ENCODE data around the gene ST14.

The ST14 gene

GRCh38 chr11:130136107-130136506, 23.5 kb upstream of the ST14 start:
- DNase-seq (ENCODE audit: low read depth in 3 of 3) = no peak

DNA sequence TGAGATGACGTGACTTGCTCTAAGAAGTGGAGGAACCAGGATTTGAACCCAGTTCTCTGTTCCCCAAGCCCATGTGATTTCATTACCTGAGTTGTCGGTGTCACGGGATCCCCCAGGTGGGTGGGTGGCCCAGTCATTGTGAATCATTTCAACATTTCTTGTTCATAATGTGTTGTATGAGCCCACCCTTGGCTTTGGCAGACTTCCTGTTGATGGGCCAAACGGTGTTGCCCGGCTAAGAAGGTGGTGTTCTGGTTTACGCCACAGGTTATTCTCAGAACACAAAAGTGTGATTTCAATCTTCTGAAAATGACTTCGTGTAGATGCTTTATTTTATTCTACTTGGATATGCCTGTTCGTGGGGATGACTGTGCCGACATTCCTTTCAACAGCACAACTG, 21.6 kb upstream of the ST14 start:
- no peak for DNase-seq (ENCODE audit: low read depth in 3 of 3)

DNA sequence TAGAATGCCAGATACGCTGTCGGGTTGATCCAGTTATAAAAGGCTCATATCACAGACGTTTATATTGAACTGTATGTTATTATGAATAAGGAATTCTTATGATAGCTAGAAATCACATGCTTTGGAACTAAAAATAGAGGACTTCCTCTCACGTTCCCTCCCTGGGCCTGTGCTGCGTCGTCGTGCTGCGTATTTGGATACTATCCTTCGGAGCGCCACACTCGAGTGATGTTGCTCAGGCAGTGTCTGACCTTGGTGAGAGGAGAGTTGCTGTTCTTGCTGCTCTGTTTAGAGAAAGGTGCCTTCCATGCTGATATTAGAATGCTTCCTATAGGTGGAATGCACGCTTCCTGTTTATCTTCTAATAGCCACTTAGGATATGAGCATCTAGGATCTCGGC, 20.2 kb upstream of the ST14 start:
- no peak for DNase-seq (ENCODE audit: low read depth in 3 of 3)

GRCh38 chr11:130141561-130142341, 17.8 kb upstream of the ST14 start:
- DNase-seq (ENCODE audit: low read depth in 3 of 3) = no peak

GRCh38 chr11:130144141-130144540, 15.4 kb upstream of the ST14 start:
- no peak for DNase-seq (ENCODE audit: low read depth in 3 of 3)

- no peak for DNase-seq (ENCODE audit: low read depth in 3 of 3)
Measured at GRCh38 chr11:130144861-130145281, 14.7 kb upstream of the ST14 start.

DNA sequence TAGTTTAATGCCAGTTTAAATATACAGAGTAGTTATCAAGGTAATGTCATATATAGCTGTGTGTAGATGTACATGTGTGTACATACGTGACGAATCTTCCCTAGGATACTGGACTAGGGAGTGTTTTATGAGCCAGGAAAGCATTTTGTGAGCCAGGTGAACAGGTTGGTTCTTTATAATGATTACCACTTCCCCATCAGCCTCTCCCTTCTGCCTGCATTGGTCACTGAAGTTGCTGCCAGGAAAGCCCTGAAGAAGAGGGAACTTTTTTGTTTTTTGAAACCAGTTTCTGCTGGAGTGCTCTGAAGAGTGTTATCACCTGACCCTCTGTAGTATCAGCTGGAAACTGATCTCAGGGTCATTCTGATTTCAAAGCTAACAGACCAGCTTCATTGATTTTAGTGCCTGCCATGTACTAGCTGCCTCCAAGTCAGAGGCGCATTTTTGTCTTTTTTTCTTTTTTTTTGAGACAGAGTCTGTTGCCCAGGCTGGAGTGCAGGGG, 14.2 kb upstream of the ST14 start:
- no peak for DNase-seq (ENCODE audit: low read depth in 3 of 3)

- no peak for DNase-seq (ENCODE audit: low read depth in 3 of 3)
Measured at GRCh38 chr11:130145975-130146776, 13.4 kb upstream of the ST14 start.

DNA sequence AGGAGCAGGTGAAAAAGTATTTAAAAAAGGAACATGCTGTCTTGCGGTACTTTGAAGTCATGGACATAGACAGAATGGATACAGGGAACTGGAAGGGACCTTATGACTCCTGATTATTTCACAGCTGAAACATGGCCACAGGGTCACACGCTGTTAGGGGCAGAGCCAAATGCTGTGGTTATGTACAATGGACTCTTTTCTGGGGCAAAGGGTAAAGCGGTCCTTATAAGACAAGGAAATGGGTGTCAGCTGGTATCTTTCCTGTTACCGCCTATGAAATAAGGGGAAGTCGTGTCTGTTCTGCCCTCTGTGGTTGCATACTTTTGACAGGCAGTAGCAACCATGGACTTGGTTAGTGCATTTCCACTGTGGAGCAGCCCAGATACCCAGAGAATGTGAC, 12.8 kb upstream of the ST14 start:
- no peak for DNase-seq (ENCODE audit: low read depth in 3 of 3)

- DNase-seq (ENCODE audit: low read depth in 3 of 3) = no peak
Measured at GRCh38 chr11:130148796-130149326, 10.7 kb upstream of the ST14 start.

GRCh38 chr11:130150790-130151189, 8.8 kb upstream of the ST14 start:
- no peak for DNase-seq (ENCODE audit: low read depth in 3 of 3)

DNA sequence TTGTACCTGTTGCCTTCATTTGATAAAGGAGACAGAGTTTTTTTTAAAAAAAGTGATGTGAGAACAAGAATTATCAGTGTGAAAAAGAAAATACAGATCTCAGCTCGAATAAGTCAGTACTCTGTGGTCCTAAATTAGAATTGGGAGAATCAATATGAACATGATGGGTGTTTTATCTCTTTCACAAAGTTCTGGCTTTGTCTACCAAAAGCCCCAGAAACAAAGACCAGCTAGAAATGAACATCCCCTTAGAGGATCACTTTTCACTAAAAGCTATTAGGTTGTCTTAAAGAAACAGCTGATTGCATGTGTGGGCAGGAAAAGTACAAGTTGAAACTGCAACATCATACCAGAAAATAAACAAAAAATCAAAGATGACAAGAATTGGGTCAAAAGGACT, 8.4 kb upstream of the ST14 start:
- DNase-seq (ENCODE audit: low read depth in 3 of 3) = no peak

DNA sequence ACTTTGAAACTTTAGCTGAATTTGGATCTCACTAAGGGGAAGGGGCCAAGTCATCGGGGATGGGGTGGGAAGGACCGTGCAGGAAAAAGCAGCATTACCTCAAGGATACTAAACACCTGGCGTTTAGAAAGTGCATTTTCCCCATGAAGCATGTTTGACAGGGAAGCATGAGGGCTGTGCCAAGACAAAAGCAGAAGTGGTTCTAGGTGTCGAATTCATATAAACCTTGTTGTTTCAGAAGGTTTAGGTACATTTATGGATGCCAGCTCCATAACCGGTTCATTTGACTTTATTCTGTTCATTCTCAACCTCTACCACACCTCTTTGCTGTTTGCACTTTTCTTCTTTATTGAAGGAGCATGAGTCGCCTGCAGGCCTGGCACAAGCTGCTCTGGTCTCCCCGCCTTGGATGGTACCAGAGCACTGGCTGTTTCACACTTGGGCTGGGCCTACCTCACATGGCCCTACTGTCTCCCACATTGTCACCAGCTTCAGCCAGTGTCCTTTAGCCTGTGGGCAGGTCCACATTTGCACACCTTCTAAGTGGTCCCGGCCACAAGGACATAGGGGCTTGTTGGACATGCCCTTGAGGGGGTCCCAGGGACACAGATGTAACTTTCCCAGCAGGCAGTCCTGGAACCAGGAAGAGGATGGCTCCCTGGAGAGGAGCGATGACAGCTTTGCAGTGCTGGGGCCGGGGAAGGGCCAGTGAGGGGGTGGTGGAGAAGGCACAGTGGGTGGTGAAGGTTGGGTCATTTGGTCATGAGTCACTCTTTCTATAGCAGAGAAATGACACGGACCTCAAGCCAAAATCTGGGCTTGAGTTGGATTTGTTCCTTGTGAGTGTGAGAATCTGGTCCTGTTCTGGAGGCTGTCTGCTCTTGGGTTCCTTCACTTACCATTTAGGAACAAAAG, 3.2 kb upstream of the ST14 start:
- no peak for DNase-seq (ENCODE audit: low read depth in 3 of 3)

- DNase-seq (ENCODE audit: low read depth in 3 of 3) = no peak
Measured at GRCh38 chr11:130157101-130157500, 2.5 kb upstream of the ST14 start.

DNA sequence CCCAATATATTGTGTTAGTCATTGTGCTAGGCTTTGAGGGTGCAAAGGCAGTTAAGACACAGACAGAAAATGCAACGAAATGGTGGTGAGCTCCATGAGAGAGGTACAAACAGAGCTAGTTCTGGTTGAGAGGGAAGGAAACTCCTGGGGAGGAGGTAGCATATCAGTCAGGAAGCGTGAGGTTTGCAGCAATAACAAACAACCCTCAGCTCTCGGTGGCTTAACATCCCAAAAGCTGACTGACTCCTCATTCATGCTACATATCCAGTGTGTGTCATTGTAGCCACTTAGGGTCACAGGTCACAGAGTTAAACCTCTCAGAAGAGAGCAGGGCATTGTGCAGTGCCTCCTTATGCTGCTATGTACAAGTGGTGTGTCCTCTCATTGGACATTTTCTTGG, 1.7 kb upstream of the ST14 start:
- no peak for DNase-seq (ENCODE audit: low read depth in 3 of 3)

GRCh38 chr11:130159139-130159538, 443 bp upstream of the ST14 start:
- no peak for DNase-seq (ENCODE audit: low read depth in 3 of 3)

DNA sequence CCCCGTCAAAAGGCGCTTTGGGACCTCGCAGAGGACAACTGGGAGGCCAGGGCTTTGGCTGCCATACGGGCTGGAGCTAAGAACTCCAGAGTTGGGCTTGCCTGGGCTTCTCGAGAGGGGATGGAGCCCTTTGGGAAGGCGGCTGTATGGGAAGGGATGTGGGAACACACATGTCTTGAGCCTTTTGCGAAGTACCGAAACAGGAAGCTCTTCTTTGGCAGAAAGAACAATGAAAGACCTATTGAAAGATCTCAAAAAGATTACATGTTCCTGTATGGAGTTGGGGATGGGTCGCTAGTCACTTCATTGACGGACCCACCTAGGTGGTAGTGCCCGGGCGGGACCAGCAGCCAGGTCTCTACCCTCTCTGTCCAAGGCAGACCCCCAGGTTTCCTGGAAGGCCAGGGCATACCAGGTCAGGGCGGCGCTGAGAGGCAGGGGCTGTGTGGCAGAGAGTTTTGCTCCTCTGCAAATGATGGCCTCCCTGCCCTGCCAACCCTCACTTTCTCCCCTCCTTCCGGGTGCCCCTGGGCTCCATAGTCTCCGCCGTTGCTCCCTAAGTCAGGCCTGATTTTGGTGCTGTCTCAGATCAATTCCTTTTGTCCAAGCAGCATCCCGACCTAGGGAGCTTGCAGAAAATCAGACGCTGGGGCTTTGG, 1.0 kb downstream of the ST14 start:
- DNase-seq (ENCODE audit: low read depth in 3 of 3) = no peak

DNA sequence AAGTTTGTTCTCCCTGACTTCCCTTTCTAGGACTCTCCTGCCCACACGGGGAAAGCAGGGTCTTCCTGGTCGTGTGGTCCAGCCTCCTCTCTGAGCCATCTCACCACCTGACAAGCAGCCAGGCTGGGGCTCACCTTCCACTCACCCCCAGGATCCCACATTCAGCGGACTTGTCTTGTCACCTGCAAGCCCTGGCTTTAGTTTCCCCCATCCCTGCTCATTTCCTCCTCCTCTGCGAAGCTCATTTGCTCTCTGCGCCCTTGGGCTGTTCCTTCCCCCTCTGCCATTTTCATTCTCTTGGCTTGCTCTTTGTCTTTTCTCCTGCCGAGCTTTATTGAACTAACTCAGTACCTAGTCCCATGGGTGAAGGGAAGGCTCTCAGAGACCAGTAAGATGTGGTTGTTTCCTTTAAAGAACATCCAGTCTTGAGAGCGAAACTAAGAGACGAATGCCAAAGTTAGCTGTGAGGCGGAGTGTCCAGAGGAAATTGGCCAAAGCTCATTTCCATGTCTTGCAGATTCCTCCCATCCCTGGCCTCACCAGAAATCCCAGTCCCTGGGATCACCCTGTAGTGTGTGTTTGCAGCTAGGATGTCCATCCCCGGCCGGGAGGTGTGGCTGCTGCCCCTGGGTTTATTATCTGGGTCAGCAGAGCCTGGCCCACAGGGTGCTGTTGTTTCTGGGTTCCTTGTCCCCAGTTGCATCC, 2.0 kb downstream of the ST14 start:
- DNase-seq (ENCODE audit: low read depth in 3 of 3) = no peak

DNA sequence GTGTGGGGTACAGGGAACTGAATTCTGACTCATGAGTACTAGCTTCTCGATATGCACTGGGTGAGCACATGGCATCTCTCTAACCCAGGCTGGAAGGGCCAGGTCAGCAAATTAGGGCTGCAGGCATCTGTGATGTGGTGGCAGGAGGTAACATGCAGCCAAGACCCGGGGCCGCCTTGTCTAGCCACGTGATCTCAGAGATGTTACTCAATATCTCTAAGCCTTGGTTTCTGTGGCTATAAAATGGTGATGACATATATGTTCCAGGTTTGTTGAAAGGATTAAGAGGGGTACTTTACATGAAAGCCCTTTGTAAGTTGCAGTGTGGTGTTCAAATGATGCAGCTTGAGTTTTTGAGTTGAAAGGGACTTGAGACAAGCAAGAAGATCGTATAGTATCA, 3.2 kb downstream of the ST14 start:
- DNase-seq (ENCODE audit: low read depth in 3 of 3) = no peak
